HepG2 (cell line): ENCODE data around the gene FAM118B. TPM values are rescaled to one million over a fixed set of nuclear protein-coding genes. Genes with fewer than 3 reads are reported as not detected.

ENCODE experiments used
- EEA1 ChIP-seq: sonication (generic); formaldehyde crosslinking; IDR thresholded peaks from 2 replicates; pipeline ENCODE4 v1.5.1; 2020; ENCODE audit warnings: mild to moderate bottlenecking, missing genetic modification reagents, borderline replicate concordance
- EP300 ChIP-seq, 3 experiments: sonication (generic) in 1 of 3; formaldehyde crosslinking in 1 of 3; IDR thresholded peaks; 2 replicates each; pipeline versions ENCODE4 v1.5.1 to v1.6.1; 2011 to 2020; ENCODE audit warnings: low read depth in 2 of 3, low read length in 2 of 3, borderline replicate concordance in 1 of 3, improper control_type of control experiment in 1 of 3, mild to moderate bottlenecking in 1 of 3, missing genetic modification reagents in 1 of 3, moderate library complexity in 1 of 3
- GLI4 ChIP-seq: sonication (generic); formaldehyde crosslinking; IDR thresholded peaks from 2 replicates; pipeline ENCODE4 v1.5.1; 2020; ENCODE audit warnings: missing genetic modification reagents, mild to moderate bottlenecking, moderate library complexity, borderline replicate concordance
- KLF13 ChIP-seq: sonication (generic); formaldehyde crosslinking; IDR thresholded peaks from 2 replicates; pipeline ENCODE4 v1.4.0; 2020; ENCODE audit warnings: mild to moderate bottlenecking, missing genetic modification reagents
- MTA1 ChIP-seq: sonication (generic); formaldehyde crosslinking; IDR thresholded peaks from 2 replicates; pipeline ENCODE4 v1.4.0; 2020; ENCODE audit warnings: missing genetic modification reagents, mild to moderate bottlenecking, borderline replicate concordance
- NFE2L1 ChIP-seq: sonication (generic); formaldehyde crosslinking; IDR thresholded peaks from 2 replicates; pipeline ENCODE4 v1.4.0; 2020; ENCODE audit warnings: missing genetic modification reagents, mild to moderate bottlenecking, borderline replicate concordance
- NR1H2 ChIP-seq: sonication (generic); formaldehyde crosslinking; IDR thresholded peaks from 2 replicates; pipeline ENCODE4 v1.8.1; 2022; ENCODE audit warnings: low read depth, missing genetic modification reagents, borderline replicate concordance
- NR2F6 ChIP-seq, 2 experiments: IDR thresholded peaks; 2 replicates each; pipeline ENCODE4 v1.6.1; 2016; ENCODE audit warnings: antibody characterized with exemption in 1 of 2, mild to moderate bottlenecking in 1 of 2
- RFX3 ChIP-seq: IDR thresholded peaks from 2 replicates; pipeline ENCODE4 v1.6.1; 2016; ENCODE audit warnings: missing biosample characterization, missing genetic modification reagents
- RXRB ChIP-seq: IDR thresholded peaks from 2 replicates; pipeline ENCODE4 v1.6.1; 2016; ENCODE audit warnings: borderline replicate concordance, missing genetic modification reagents, missing compliant biosample characterization
- SP5 ChIP-seq: IDR thresholded peaks from 2 replicates; pipeline ENCODE4 v1.6.1; 2016; ENCODE audit warnings: low read depth, borderline replicate concordance
- ZBTB7A ChIP-seq: sonication (generic); formaldehyde crosslinking; IDR thresholded peaks from 2 replicates; pipeline ENCODE4 v1.8.0; 2022; ENCODE audit warnings: mild to moderate bottlenecking, missing genetic modification reagents
- ZNF143 ChIP-seq: sonication (generic); formaldehyde crosslinking; IDR thresholded peaks from 2 replicates; pipeline ENCODE4 v1.4.0; 2020; ENCODE audit warnings: missing genetic modification reagents
- ZNF446 ChIP-seq: sonication (generic); formaldehyde crosslinking; IDR thresholded peaks from 2 replicates; pipeline ENCODE4 v1.5.0; 2020; ENCODE audit warnings: mild to moderate bottlenecking, missing genetic modification reagents
- ZNF562 ChIP-seq: sonication (generic); formaldehyde crosslinking; IDR thresholded peaks from 2 replicates; pipeline ENCODE4 v1.8.0; 2022; ENCODE audit warnings: missing genetic modification reagents, borderline replicate concordance
- ZNF614 ChIP-seq: IDR thresholded peaks from 2 replicates; pipeline ENCODE4 v1.6.1; 2018; ENCODE audit warnings: missing biosample characterization, missing genetic modification reagents, inconsistent platforms, borderline replicate concordance
- ZNF615 ChIP-seq: sonication (generic); formaldehyde crosslinking; IDR thresholded peaks from 2 replicates; pipeline ENCODE4 v1.5.0; 2020; ENCODE audit warnings: mild to moderate bottlenecking, missing genetic modification reagents, borderline replicate concordance
- ZNF891 ChIP-seq: sonication (generic); formaldehyde crosslinking; IDR thresholded peaks from 2 replicates; pipeline ENCODE4 v1.5.0; 2020; ENCODE audit warnings: mild to moderate bottlenecking, missing genetic modification reagents
- polyA plus RNA-seq, 8 experiments: library from polyadenylated mRNA; depleted of rRNA in 3 of 8; stranded (reverse) in 7 of 8; unstranded in 1 of 8; fragments of >200 nt; fragmentation: Illumina TruSeq in 4 of 8; extraction: Trizol in 4 of 8; gene quantifications; 2 replicates each; pipeline versions ENCODE4 v1.2.1 to v1.2.3, GENCODE V29; 2011 to 2016; ENCODE audit warnings: low read depth in 4 of 8, missing spikeins in 1 of 8, mixed read lengths in 1 of 8; ENCODE audit not compliant: insufficient read depth in 1 of 8
- total RNA-seq, 5 experiments: library from RNA; depleted of rRNA; stranded (reverse); fragments of >200 nt; fragmentation: Illumina TruSeq; extraction: Trizol; gene quantifications; 2 replicates each; pipeline ENCODE4 v1.2.3, GENCODE V29; 2016; ENCODE audit warnings: low read depth in 1 of 5
- TF ChIP-seq, protein P1 (sequence below): sonication (generic); formaldehyde crosslinking; IDR thresholded peaks from 2 replicates; pipeline ENCODE4 v1.4.0; 2020; ENCODE audit warnings: missing genetic modification reagents, low read depth, mild to moderate bottlenecking, borderline replicate concordance
- TF ChIP-seq, protein P2 (sequence below): sonication (generic); formaldehyde crosslinking; conservative IDR thresholded peaks from 2 replicates; pipeline ENCODE4 v1.4.0; 2020; ENCODE audit warnings: mild to moderate bottlenecking, missing genetic modification reagents, moderate library complexity

FAM118B gene
- total and polyA plus RNA-seq, 2 of the 13 experiments (the other 11 are each of a cell fraction or from before 2014, with no cell fraction given): 10.2 to 25.7 TPM

DNA sequence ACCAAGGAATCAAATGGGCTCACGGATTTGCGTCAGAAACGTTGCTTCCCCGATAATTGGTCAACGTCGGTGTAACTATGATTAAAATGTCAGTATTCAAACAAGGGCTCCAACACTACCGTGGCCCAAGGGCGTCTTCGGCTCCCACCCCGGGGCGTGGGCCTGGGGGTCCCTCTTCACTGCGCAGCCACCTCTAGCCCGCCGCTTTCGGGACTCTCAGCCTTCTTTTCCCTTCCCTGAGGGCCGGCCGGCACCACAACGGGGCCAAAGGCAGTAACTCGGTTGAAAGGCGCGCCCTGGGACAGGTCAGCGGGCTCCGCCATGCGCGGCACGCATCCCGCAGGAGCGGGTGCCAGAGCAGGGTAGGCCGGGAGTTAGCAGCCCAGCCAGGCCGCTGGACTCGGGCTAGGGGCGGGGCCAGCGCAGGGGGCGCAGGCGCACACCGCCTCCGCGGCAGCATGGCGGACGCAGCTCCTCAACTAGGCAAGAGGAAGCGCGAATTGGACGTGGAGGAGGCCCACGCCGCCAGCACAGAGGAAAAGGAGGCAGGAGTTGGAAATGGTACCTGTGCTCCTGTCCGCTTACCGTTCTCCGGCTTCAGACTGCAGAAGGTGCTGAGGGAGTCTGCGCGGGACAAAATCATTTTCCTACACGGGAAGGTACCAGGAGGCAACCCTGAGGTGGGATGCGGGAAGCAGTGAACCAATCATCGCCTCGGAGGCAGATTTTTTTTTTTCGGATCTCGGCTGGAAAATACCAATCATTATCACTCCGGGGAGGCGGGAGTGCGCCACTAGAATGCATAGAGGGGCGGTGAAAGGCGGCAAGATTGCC lies 92.3 kb downstream of the FAM118B start, which contains the start of gene DCPS (continued):
- TF ChIP-seq EP300 (IDR thresholded peaks at IDR 0.05; ENCODE audit: low read depth in 2 of 2, low read length in 2 of 2) (no peak), EP300 (CRISPR knock-in tag; IDR thresholded peaks at IDR 0.05; ENCODE audit: borderline replicate concordance) (peak; percentile 56), ZNF446 (CRISPR knock-in tag) (no peak), NFE2L1 (CRISPR knock-in tag) (peak; percentile 41; the same call in 1 of the 2 replicates), MTA1 (CRISPR knock-in tag) (peak; percentile 80; the same call in 1 of the 2 replicates), RFX3 (CRISPR knock-in tag) (no peak), ZNF615 (no peak; the same call in 1 of the 2 replicates), RXRB (peak; percentile 67; the same call in 1 of the 2 replicates), NR1H2 (CRISPR knock-in tag) (peak; percentile 83; the same call in 1 of the 2 replicates), ZNF143 (CRISPR knock-in tag) (peak; percentile 74), SP5 (CRISPR knock-in tag) (peak; percentile 60; the same call in 1 of the 2 replicates), GLI4 (CRISPR knock-in tag) (peak; percentile 90; the same call in 1 of the 2 replicates), KLF13 (CRISPR knock-in tag) (no peak), ZBTB7A (CRISPR knock-in tag) (peak; percentile 72; the same call in 1 of the 2 replicates), ZNF614 (CRISPR knock-in tag) (peak; percentile 95; the same call in 1 of the 2 replicates), ZNF562 (CRISPR knock-in tag) (no peak), ZNF891 (CRISPR knock-in tag) (peak; percentile 79), EEA1 (CRISPR knock-in tag) (peak; percentile 86), NR2F6 (IDR thresholded peaks at IDR 0.05) (no peak), NR2F6 (CRISPR knock-in tag; IDR thresholded peaks at IDR 0.05) (peak; percentile 52; the same call in 1 of the 2 replicates)
- TF ChIP-seq, protein P1, sequence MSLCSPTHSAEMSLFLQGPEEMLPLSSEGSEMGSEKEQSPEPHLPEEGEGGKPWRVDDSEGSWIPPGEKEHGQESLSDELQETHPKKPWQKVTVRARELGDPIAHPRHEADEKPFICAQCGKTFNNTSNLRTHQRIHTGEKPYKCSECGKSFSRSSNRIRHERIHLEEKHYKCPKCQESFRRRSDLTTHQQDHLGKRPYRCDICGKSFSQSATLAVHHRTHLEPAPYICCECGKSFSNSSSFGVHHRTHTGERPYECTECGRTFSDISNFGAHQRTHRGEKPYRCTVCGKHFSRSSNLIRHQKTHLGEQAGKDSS (CRISPR knock-in tag): peak; percentile 63; the same call in 1 of the 2 replicates
- TF ChIP-seq, protein P2, sequence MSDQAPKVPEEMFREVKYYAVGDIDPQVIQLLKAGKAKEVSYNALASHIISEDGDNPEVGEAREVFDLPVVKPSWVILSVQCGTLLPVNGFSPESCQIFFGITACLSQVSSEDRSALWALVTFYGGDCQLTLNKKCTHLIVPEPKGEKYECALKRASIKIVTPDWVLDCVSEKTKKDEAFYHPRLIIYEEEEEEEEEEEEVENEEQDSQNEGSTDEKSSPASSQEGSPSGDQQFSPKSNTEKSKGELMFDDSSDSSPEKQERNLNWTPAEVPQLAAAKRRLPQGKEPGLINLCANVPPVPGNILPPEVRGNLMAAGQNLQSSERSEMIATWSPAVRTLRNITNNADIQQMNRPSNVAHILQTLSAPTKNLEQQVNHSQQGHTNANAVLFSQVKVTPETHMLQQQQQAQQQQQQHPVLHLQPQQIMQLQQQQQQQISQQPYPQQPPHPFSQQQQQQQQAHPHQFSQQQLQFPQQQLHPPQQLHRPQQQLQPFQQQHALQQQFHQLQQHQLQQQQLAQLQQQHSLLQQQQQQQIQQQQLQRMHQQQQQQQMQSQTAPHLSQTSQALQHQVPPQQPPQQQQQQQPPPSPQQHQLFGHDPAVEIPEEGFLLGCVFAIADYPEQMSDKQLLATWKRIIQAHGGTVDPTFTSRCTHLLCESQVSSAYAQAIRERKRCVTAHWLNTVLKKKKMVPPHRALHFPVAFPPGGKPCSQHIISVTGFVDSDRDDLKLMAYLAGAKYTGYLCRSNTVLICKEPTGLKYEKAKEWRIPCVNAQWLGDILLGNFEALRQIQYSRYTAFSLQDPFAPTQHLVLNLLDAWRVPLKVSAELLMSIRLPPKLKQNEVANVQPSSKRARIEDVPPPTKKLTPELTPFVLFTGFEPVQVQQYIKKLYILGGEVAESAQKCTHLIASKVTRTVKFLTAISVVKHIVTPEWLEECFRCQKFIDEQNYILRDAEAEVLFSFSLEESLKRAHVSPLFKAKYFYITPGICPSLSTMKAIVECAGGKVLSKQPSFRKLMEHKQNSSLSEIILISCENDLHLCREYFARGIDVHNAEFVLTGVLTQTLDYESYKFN (CRISPR knock-in tag): peak; percentile 56; the same call in 1 of the 2 replicates
